ENCODE data around the gene HOXC6. TPM values are rescaled to one million over a fixed set of nuclear protein-coding genes. Genes with fewer than 3 reads are reported as not detected.

HOXC6 gene
- total RNA-seq, 1 experiment from 2014 or later, result not detected

DNA sequence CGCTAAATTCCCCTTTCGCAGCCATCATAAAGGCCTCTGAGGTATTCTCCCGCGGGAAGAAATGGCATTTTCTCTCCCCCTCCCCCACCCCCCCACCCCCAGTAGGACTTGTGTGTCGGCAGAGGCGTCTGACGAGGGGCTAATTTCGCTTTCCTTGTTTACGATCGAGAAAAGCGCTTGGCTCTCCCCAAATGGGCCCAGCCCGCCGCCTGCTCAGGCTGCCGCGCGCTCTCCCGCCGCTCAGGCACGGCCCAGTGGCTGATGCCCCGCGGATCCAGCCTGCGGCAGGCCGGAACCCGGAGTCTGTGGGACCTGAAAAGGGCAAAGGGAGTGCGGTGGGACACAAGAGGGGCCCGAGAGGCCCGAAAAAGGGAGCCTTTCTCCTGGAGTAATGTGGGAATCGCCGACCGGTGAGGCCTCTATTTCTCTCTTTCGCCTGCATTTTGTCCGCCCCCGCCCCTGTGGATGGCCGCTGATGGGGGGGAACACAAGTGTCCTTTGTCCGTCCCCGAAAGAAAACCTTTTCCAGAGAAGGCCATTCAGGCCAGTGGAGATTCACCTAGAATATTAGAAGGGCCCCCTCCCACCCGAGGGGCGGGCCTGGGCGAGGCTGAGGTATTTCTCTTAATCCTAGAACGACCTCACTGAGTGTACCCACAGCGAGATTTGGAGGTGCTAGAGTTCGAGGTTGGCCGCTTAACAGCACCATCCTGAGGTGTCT, 9.0 kb upstream of the HOXC6 start (continued):
- TF ChIP-seq, protein P1, sequence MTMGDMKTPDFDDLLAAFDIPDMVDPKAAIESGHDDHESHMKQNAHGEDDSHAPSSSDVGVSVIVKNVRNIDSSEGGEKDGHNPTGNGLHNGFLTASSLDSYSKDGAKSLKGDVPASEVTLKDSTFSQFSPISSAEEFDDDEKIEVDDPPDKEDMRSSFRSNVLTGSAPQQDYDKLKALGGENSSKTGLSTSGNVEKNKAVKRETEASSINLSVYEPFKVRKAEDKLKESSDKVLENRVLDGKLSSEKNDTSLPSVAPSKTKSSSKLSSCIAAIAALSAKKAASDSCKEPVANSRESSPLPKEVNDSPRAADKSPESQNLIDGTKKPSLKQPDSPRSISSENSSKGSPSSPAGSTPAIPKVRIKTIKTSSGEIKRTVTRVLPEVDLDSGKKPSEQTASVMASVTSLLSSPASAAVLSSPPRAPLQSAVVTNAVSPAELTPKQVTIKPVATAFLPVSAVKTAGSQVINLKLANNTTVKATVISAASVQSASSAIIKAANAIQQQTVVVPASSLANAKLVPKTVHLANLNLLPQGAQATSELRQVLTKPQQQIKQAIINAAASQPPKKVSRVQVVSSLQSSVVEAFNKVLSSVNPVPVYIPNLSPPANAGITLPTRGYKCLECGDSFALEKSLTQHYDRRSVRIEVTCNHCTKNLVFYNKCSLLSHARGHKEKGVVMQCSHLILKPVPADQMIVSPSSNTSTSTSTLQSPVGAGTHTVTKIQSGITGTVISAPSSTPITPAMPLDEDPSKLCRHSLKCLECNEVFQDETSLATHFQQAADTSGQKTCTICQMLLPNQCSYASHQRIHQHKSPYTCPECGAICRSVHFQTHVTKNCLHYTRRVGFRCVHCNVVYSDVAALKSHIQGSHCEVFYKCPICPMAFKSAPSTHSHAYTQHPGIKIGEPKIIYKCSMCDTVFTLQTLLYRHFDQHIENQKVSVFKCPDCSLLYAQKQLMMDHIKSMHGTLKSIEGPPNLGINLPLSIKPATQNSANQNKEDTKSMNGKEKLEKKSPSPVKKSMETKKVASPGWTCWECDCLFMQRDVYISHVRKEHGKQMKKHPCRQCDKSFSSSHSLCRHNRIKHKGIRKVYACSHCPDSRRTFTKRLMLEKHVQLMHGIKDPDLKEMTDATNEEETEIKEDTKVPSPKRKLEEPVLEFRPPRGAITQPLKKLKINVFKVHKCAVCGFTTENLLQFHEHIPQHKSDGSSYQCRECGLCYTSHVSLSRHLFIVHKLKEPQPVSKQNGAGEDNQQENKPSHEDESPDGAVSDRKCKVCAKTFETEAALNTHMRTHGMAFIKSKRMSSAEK (CRISPR knock-in tag; IDR thresholded peaks at IDR 0.05; ENCODE audit: borderline replicate concordance), result no peak
- no peak for TF ChIP-seq NR3C1 (CRISPR knock-in tag; conservative IDR thresholded peaks at IDR 0.05; ENCODE audit: low read depth)
- TF ChIP-seq ZNF317 (CRISPR knock-in tag; IDR thresholded peaks at IDR 0.05; ENCODE audit: borderline replicate concordance, low read depth), result no peak
- TF ChIP-seq, protein P2, sequence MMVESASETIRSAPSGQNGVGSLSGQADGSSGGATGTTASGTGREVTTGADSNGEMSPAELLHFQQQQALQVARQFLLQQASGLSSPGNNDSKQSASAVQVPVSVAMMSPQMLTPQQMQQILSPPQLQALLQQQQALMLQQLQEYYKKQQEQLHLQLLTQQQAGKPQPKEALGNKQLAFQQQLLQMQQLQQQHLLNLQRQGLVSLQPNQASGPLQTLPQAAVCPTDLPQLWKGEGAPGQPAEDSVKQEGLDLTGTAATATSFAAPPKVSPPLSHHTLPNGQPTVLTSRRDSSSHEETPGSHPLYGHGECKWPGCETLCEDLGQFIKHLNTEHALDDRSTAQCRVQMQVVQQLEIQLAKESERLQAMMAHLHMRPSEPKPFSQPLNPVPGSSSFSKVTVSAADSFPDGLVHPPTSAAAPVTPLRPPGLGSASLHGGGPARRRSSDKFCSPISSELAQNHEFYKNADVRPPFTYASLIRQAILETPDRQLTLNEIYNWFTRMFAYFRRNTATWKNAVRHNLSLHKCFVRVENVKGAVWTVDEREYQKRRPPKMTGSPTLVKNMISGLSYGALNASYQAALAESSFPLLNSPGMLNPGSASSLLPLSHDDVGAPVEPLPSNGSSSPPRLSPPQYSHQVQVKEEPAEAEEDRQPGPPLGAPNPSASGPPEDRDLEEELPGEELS (CRISPR knock-in tag; IDR thresholded peaks at IDR 0.05), result no peak

DNA sequence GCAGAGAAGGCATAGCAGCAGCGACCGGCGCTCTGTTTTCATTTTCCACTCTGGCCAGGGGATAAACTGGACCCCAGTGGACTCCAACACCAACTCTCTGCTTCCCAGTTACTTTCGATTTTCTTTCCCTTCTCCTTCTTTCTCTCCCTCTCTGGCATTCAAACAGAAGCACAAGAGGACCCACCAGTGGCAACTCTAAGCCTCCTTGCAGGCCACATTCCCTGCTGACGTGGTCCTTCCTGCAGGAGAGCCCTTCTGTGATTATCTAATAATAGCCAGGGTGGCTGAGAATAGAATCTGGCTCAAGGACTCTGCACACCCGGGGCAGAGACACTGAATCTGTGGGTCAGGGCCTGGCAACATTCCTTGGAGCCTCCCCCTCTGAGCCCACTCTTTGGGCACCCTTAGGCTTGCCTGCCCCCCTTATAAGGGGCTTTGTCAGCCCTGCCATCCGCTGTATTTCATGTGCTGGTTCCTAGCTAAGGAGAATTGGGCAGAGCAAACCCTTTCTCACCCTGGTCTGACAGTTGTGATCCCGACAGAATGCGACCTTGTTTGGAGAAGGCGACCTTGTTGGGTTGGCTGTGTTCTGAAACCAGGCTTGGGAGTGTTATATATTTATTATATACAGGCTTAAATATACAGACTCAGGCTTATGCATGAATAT, 8.2 kb upstream of the HOXC6 start:
- DNase-seq (ENCODE audit: low spot score) (no peak), ATAC-seq (no peak)
- Mint-ChIP-seq H3K4me1 (peaks cover 25% of the 10 kb centered on the region), H3K9me3 (no peaks in the 10 kb centered on the region), H3K27me3 (ENCODE audit: low read depth) (peaks cover 99% of the 10 kb centered on the region), H3K36me3 (no peaks in the 10 kb centered on the region; the same call in 1 of the 2 replicates), H3K4me3 (peak overlapping the region; percentile 38), H3K27ac (no peak overlapping the region)
- ChIA-PET POLR2A (no interaction called here), CTCF (interaction anchor here (0.6 kb wide), 1 partner anchor 181 kb away, joined by 3 read pairs; no protein-coding TSS in a partner anchor)
- TF ChIP-seq, protein P3, sequence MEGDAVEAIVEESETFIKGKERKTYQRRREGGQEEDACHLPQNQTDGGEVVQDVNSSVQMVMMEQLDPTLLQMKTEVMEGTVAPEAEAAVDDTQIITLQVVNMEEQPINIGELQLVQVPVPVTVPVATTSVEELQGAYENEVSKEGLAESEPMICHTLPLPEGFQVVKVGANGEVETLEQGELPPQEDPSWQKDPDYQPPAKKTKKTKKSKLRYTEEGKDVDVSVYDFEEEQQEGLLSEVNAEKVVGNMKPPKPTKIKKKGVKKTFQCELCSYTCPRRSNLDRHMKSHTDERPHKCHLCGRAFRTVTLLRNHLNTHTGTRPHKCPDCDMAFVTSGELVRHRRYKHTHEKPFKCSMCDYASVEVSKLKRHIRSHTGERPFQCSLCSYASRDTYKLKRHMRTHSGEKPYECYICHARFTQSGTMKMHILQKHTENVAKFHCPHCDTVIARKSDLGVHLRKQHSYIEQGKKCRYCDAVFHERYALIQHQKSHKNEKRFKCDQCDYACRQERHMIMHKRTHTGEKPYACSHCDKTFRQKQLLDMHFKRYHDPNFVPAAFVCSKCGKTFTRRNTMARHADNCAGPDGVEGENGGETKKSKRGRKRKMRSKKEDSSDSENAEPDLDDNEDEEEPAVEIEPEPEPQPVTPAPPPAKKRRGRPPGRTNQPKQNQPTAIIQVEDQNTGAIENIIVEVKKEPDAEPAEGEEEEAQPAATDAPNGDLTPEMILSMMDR (IDR thresholded peaks at IDR 0.05), result no peak
- TF ChIP-seq JUN (CRISPR knock-in tag; IDR thresholded peaks at IDR 0.05) (no peak), NR3C1 (CRISPR knock-in tag; conservative IDR thresholded peaks at IDR 0.05; ENCODE audit: low read depth) (no peak), PRRX2 (CRISPR knock-in tag; IDR thresholded peaks at IDR 0.05) (no peak), NR2C2 (CRISPR knock-in tag; IDR thresholded peaks at IDR 0.05) (no peak), ESRRA (CRISPR knock-in tag; IDR thresholded peaks at IDR 0.05; ENCODE audit: borderline replicate concordance) (no peak), MXD4 (CRISPR knock-in tag; IDR thresholded peaks at IDR 0.05; ENCODE audit: borderline replicate concordance) (no peak), NR1H2 (CRISPR knock-in tag; IDR thresholded peaks at IDR 0.05) (no peak), FOXJ3 (CRISPR knock-in tag; IDR thresholded peaks at IDR 0.05; ENCODE audit: borderline replicate concordance) (no peak)
- TF ChIP-seq, protein P4, sequence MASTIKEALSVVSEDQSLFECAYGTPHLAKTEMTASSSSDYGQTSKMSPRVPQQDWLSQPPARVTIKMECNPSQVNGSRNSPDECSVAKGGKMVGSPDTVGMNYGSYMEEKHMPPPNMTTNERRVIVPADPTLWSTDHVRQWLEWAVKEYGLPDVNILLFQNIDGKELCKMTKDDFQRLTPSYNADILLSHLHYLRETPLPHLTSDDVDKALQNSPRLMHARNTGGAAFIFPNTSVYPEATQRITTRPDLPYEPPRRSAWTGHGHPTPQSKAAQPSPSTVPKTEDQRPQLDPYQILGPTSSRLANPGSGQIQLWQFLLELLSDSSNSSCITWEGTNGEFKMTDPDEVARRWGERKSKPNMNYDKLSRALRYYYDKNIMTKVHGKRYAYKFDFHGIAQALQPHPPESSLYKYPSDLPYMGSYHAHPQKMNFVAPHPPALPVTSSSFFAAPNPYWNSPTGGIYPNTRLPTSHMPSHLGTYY (CRISPR knock-in tag; IDR thresholded peaks at IDR 0.05), result no peak
- TF ChIP-seq, protein P1 (CRISPR knock-in tag; IDR thresholded peaks at IDR 0.05; ENCODE audit: borderline replicate concordance), result no peak
- TF ChIP-seq, protein P5, sequence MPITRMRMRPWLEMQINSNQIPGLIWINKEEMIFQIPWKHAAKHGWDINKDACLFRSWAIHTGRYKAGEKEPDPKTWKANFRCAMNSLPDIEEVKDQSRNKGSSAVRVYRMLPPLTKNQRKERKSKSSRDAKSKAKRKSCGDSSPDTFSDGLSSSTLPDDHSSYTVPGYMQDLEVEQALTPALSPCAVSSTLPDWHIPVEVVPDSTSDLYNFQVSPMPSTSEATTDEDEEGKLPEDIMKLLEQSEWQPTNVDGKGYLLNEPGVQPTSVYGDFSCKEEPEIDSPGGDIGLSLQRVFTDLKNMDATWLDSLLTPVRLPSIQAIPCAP (CRISPR knock-in tag; IDR thresholded peaks at IDR 0.05), result no peak
- TF ChIP-seq, protein P6, sequence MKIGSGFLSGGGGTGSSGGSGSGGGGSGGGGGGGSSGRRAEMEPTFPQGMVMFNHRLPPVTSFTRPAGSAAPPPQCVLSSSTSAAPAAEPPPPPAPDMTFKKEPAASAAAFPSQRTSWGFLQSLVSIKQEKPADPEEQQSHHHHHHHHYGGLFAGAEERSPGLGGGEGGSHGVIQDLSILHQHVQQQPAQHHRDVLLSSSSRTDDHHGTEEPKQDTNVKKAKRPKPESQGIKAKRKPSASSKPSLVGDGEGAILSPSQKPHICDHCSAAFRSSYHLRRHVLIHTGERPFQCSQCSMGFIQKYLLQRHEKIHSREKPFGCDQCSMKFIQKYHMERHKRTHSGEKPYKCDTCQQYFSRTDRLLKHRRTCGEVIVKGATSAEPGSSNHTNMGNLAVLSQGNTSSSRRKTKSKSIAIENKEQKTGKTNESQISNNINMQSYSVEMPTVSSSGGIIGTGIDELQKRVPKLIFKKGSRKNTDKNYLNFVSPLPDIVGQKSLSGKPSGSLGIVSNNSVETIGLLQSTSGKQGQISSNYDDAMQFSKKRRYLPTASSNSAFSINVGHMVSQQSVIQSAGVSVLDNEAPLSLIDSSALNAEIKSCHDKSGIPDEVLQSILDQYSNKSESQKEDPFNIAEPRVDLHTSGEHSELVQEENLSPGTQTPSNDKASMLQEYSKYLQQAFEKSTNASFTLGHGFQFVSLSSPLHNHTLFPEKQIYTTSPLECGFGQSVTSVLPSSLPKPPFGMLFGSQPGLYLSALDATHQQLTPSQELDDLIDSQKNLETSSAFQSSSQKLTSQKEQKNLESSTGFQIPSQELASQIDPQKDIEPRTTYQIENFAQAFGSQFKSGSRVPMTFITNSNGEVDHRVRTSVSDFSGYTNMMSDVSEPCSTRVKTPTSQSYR (CRISPR knock-in tag; IDR thresholded peaks at IDR 0.05), result no peak

All from WTC11 (cell line).